ENCODE data around the gene ANKRD13D.

Gene ANKRD13D

DNA sequence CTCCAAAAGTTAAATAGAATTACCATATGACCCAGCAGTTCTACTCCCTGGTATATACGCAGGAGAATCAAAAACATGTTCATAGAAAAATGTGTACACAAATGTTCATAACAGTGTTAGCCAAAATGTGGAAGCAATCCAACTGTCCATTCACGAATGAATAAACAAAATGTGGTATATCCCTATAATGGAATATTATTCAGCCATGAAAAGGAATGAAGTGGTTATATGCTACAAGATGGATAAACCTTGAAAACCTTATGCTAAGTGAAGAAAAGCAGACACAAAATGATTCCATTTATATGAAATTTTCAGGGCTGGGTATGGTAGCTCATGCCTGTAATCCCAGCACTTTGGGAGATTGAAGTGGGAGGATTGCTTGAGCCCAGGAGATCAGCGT is 48.2 kb downstream of the ANKRD13D start:
- TF ChIP-seq, protein P1, sequence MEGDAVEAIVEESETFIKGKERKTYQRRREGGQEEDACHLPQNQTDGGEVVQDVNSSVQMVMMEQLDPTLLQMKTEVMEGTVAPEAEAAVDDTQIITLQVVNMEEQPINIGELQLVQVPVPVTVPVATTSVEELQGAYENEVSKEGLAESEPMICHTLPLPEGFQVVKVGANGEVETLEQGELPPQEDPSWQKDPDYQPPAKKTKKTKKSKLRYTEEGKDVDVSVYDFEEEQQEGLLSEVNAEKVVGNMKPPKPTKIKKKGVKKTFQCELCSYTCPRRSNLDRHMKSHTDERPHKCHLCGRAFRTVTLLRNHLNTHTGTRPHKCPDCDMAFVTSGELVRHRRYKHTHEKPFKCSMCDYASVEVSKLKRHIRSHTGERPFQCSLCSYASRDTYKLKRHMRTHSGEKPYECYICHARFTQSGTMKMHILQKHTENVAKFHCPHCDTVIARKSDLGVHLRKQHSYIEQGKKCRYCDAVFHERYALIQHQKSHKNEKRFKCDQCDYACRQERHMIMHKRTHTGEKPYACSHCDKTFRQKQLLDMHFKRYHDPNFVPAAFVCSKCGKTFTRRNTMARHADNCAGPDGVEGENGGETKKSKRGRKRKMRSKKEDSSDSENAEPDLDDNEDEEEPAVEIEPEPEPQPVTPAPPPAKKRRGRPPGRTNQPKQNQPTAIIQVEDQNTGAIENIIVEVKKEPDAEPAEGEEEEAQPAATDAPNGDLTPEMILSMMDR (conservative IDR thresholded peaks at IDR 0.05): no peak
- no peak overlapping the region for H3K27ac ChIP-seq

DNA sequence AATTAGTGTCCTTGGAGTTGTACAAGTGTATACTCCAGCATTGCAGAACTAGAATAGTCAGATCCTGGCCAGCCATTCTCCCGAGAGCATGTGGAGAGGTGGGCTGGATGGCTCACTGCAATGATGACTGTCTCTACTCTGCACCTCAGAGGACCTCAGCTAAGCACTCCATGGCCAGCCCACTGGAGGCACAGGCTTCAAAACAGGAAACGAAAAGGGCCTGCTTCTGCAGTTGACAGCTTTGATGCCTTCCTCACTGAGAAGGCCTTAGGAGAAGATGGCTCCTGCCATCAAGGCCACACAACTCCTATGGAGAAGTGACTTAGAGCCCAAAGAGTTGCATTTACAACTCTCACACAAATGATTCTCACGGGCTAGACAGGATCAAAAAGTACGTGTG is 55.2 kb downstream of the ANKRD13D start:
- H3K27ac ChIP-seq: no peak overlapping the region
- TF ChIP-seq, protein P1 (conservative IDR thresholded peaks at IDR 0.05): no peak

DNA sequence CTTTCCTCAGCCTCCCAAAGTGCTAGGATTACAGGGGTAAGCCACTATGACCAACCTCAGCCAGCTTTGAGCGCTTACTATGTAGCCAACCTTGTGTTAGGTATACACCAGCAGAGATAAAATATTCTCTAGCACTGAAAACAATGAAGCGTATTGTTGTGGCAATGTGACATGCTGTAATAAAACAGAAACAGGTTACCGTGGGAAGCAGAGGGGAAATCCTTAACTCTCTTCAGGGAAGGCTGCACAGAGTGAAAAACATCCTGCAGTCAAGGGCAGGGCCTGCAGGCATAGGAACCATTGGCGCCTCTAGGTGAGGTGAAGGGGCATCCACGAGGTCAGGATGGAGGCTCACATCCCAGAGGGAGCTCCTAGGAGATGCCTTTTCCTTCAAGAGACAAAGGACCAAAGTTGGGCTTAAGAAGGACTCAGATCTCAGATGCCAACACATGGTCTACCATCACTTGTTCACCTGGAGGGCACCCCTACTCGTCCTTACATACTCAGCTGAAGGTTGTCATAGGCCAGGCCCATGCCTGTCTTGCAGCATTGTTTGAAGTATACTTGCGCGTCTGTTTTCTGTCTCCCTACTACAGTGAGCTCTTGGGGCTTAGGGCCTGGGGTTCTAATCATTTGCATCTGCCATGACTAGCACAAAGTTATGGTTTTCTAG is 56.3 kb downstream of the ANKRD13D start:
- TF ChIP-seq, protein P1 (conservative IDR thresholded peaks at IDR 0.05): no peak
- H3K27ac ChIP-seq: peak overlapping the region; percentile 42

DNA sequence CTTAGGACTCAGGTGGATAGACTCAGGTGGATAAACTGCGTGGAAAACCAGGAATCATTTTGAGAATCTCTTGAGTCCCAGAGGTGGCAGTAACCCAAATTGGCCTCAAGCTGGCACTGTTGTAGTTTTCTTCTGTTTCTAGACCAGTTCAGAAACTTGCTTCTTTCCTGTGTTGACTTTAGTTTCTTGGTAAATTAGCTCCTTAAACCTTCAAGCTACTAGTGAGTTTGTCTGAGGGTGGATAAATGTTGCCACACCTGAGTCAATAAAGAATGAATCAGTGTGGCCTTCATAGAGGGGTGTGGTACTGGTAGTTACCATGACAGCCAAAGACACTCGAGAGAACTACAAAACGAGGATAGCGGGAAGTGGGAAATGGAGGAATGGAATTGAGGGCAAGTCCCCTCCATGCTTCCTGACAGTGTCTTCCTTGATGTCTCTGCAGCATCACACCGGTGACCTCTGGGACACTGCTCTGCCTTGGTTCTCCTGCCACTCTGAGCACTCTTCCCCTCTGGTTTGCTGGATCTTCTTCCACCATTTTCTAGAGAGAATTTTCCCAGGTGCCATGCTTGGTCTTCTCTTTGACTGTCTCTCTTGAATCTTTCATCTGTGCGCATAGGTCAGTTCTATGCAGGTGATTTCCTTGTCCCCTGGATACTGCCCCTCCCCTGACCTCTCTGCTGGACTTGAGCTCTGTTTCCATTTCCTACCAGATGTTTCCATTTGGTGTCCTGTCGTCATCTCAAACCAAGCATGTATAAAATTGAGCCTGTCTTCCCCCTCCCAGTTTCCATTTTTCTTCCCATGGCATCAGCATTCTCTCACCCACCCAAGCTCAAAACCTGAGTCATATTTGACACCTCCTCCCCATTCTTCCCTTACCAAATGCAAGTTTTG is 57.1 kb downstream of the ANKRD13D start:
- TF ChIP-seq, protein P1 (conservative IDR thresholded peaks at IDR 0.05): peak; percentile 100
- peak overlapping the region; percentile 42 for H3K27ac ChIP-seq

DNA sequence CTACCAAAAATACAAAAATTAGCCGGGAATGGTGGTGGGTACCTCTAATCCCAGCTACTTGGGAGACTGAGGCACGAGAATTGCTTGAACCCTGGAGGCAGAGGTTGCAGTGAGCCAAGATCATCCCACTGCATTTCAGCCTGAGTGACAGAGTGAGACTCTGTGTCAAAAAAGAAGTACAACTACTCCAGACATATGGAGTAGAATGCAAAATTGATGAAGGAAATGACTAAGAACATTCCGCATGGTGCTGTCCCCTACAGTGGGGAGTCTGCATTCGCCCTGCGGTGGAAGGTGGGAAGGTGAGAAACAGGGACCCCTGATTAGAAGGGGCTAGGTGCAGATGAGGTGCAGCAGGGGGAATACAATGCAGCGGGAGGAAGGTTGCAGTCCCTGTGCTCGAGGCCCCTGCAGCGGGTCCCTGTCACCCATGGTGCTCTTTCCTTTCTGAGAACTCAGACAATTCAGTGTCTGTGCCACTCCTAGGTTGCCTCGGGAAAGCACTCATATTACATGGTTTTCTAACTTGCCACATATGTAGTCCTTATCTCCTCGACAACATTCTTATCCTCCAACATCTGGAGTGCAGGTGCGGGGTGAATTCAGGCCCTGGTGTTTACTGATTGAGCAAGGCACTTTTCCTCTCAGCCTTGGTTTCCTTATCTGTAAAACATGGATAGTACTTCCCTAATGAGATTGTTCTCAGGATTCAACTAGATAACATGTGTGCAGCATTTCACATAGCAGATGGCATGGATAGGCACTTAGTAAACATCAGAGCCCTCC is 59.1 kb downstream of the ANKRD13D start:
- TF ChIP-seq, protein P1 (conservative IDR thresholded peaks at IDR 0.05): no peak
- H3K27ac ChIP-seq: no peak overlapping the region

DNA sequence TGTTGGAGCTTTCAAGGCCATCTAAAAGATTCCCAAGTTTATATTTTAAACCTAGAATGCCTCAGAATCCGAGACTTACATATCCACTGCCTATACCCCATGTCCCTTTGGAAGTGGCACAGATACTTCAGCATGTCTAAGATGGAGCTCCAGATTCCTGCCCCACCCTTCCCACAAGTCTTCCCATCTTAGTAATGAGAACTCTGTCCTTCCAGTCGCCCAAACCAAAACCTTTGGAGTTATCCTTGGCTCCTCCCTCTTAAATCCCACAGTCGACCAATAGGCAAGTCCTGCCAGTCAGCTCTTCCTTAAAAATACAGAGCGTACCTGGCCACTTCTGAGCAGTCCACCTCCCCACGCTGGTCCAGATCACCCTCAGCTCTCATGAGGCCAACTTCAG is 59.9 kb downstream of the ANKRD13D start:
- TF ChIP-seq, protein P1 (conservative IDR thresholded peaks at IDR 0.05): no peak
- no peak overlapping the region for H3K27ac ChIP-seq

DNA sequence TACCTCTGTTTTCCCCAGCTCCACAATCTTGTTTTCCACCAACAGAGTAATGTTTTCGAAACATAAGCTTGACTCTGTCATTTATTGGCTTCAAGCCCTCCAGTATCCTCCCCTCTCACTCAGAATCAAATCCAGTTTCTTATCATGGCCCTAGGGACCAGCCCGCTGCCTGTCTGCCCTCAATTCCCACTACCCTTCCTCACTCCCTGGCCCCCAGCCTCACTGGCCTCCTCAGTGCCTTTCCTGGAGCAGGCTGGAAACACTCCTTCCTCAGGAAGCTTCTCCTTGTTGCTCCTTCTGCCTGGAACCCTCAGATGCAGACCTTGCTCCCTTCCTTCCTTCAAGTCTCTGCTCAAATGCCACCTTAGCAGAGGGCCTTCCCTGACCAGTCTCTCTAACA is 60.4 kb downstream of the ANKRD13D start:
- no peak overlapping the region for H3K27ac ChIP-seq
- TF ChIP-seq, protein P1 (conservative IDR thresholded peaks at IDR 0.05): no peak

All from VCaP (cell line).